HG03354 (cell line): ENCODE data around the gene CCR8.
"Not testable (repeated sequence)": the region's sequence is repeated elsewhere in the genome, so short reads cannot be mapped to it uniquely, and the experiment has no call there.

ENCODE experiments used
- ATAC-seq: cut with Tn5 transposase; IDR thresholded peaks from one replicate; pipeline ENCODE4 v1.9.1; 2021; ENCODE audit warnings: mild to moderate bottlenecking; ENCODE audit not compliant: unreplicated experiment, poor library complexity, severe bottlenecking

The CCR8 gene

GRCh38 chr3:39302178-39302577 lies 27.3 kb upstream of the CCR8 start:
- no peak for ATAC-seq

DNA sequence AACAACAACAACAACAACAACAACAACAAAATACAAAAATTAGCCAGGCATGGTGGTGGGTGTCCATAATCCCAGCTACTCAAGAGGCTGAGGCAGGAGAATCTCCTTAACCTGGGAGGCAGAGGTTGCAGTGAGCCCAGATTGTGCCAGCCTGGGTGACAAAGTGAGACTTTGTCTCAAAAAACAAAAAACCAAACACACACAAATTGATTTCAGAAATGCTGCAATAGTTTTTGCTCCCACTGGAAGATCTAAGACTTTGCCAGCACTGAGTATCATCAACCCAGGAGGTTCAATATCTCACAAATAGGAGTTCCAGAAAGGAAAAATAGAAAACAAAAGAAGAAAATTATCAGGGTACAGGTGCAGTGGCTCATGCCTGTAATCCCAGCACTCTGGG lies 16.2 kb upstream of the CCR8 start:
- no peak for ATAC-seq

DNA sequence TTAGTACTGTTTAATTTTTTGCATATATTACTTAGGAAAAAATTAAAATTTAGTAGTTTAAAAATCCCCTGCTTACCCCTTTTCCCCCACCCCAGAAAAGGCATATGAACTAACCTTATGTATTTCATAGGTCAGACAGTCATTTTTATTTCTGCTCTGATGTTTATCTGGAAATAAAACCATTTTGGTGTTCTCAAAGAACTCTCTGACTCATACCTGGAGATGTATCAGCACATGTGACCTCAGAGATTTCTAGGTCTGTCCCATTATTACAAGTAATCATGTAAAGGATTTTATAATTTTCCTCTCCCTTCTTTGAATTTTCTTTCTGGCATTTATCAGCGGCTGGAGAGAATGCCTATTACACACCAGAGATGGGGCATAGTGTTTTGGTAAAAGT lies 14.1 kb upstream of the CCR8 start:
- no peak for ATAC-seq

DNA sequence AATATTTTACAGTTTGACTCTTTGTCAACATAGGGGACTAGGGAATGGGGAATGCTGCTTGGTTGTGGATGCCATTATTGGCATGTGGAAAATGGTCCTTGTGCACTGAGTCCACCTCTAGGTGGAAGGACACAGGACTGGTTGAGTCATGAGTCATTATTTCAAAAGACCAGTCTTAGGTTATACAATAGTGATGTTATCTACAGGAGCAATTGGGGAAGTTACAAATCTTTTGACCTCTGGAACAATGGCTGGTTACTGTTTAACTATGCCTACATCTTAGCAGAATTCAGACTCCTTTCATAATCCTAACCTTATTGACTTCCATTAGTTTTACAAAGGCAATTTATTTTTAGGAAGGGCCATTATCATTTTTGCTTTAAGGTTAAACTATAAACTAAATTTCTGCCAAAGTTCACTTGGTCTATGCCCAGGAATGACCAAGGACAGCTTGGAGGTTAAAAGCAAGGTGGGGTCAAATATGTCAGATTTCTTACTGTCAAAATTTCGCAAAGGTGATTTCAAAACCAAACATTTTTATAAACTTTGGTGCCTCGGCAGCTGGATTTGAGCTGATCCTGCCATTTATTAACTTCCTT lies 11.8 kb upstream of the CCR8 start:
- ATAC-seq, result no peak

GRCh38 chr3:39318301-39318700 lies 11.2 kb upstream of the CCR8 start:
- ATAC-seq, result no peak

DNA sequence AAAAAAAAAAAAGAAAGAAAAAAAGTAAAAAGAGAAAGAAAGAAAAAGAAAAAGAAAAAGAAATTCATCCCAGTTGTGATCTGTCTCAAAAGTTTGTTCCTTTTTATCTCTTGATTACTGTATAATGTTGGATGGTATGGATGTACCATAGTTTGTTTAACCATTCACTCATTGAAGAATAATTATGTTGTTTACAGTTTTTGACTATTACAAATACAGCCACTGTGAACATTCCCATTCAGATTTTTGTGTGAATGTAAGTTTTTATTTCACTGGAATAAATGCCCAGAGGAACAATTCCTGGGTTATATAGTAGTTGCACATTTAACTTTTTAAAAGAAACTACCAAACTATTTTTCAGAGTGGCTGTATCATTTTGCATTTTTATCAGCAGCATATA lies 10.3 kb upstream of the CCR8 start:
- ATAC-seq, result no peak

DNA sequence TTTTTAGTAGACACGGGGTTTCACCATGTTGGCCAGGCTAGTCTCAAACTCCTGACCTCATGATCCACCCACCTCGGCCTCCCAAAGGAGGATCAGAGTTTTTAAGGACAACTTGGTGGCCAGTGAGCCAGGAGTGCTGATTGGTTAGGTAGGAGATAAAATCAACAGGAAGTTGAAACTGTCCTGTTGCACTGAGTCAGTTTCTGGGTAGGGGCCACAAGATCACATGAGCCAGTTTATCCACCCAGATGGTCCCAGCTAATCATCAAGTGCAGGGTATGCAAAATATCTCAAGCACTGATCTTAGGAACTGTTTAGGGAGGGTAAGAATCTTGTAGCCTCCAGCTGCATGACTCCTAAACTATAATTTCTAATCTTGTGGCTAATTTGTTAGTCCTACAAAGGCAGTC lies 7.9 kb upstream of the CCR8 start:
- not testable (repeated sequence) for ATAC-seq

DNA sequence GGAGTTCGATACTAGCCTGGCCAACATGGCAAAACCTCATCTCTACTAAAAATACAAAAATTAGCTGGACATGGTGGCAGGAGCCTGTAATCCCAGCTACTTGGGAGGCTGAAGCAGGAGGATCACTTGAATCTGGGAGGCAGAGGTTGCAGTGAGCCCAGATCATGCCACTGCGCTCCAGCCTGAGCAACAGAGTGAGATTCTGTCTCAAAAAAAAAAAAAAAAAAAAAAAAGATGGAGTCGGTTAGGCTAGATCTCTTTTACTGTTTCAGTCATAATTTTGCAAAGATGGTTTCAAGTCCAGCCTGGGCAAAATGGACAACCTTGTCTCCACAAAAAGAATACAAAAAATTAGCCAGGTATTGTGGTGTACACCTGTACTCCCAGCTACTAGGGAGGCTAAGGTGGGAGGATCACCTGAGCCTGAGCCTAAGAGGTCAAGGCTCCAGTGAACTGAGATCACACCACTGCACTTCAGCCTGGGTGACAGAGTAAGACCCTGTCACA lies 7.2 kb upstream of the CCR8 start:
- not testable (repeated sequence) for ATAC-seq

- ATAC-seq, result no peak
Observed at GRCh38 chr3:39322936-39323335, 6.6 kb upstream of the CCR8 start.

- ATAC-seq, result no peak
Observed at GRCh38 chr3:39323494-39323893, 6.0 kb upstream of the CCR8 start.

- no peak for ATAC-seq
Observed at GRCh38 chr3:39325236-39325635, 4.3 kb upstream of the CCR8 start.

DNA sequence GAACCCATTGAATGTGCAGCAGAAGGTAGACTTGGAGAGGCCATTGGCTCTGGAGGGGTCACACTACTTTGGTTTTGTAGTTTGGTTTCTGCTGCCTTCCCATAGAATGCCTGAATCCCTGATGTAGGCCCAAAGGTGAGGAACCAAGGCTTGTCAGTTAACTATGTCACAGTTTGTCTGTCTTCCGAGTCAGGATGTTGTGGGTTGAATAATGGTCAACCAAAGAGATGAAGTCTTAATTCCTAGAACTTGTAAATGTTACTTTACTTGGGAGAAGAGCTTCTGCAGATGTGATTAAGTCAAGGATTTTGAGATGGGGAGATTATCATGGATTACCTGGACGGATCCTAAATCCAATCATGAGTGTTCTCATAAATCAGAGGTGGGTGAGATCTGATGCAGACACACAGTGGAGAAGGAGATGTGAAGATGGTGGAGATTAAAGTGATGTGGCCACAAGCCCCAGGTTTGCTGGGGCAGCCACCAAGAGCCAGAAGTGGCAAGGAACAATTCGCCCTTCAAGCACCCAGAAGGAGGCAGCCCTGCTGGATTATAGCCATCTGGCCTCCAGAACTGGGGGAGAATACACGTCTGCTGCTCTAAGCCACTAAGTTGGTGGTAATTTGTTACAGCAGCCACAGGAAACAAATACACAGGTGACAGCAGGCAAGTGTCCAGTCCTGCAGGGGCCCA lies 2.3 kb upstream of the CCR8 start:
- ATAC-seq, result peak; percentile 6

DNA sequence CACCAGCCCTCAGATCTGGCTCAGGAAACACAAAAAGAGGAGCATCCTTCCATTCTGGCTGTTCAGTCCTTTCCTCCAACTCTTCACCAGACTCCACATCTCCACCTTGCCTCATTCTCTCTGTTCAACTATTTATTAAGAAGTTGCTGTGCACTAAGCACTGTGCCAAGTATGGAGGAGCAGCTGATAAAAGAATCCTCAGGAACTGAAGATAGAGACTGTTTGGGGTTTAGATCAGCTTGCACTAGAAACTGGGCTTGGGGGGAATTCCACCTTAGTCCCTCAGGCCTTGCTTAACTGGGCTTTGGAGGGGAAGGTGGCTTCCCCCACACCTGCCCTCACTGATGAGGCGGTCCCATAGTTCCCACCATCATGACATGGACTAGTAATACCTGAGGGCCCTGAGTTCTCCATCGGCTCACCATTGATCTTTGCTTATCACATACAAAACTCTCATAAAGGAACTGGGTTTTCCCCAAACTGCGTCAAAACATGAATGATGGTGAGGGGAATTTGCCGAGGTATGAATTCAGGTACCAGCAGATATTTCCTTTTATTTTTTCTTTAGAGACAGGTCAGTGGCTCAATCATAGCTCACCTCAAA lies 1.7 kb upstream of the CCR8 start:
- ATAC-seq, result peak; percentile 64

GRCh38 chr3:39330824-39331223 lies 1.3 kb downstream of the CCR8 start:
- no peak for ATAC-seq

DNA sequence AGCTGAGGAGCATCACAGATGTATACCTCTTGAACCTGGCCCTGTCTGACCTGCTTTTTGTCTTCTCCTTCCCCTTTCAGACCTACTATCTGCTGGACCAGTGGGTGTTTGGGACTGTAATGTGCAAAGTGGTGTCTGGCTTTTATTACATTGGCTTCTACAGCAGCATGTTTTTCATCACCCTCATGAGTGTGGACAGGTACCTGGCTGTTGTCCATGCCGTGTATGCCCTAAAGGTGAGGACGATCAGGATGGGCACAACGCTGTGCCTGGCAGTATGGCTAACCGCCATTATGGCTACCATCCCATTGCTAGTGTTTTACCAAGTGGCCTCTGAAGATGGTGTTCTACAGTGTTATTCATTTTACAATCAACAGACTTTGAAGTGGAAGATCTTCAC lies 3.0 kb downstream of the CCR8 start:
- no peak for ATAC-seq

GRCh38 chr3:39333607-39334006 lies 4.1 kb downstream of the CCR8 start:
- ATAC-seq, result no peak

- ATAC-seq, result no peak
Observed at GRCh38 chr3:39334205-39334604, 4.7 kb downstream of the CCR8 start.

- ATAC-seq, result no peak
Observed at GRCh38 chr3:39338201-39338600, 8.7 kb downstream of the CCR8 start.

DNA sequence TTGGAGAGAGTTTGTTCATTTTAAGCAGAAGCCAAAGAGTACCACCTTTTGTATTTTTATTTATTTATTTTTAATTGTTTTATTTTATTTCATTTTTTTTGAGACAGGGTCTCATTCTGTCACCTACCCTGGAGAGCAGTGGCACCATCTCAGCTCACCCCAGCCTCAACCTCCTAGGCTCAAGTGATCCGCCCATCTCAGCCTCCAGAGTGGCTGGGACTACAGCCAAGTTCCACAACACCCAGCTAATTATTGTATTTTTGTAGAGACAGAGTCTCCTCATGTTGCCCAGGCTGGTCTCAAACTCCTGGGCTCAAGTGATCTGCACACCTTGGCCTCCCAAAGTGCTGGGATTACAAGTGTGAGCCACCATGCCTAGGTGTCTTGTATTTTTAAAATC lies 9.6 kb downstream of the CCR8 start:
- ATAC-seq, result no peak

DNA sequence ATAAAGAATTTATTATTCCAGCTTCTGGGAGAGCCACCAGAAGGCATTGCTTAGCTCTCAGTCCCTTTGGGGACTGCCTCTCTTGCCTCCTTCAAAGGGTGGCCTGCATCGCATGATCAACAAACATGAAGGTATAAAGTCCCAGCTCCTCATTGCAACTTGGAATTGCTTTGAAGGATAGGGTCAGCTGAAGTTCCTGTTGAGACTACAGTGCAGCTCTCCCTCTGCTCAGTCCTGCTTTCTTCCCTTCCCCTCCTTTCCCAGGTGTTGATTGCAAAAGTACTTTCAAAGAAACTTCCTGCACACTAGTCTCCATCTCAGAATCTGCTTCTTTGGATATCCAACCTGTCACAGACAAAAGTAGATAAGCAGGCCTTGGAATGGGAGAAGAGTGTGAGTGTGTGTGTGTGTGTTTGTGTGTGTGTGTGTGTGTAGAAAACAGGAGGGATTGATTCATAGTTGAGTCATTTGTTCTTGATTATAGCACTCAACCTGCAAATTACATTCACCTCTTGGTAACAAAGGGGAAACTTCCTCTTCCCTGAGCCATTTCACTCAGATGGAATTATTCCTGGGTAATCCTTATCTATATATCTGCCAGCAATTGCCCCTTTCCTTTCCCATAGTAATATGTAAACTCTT lies 13.7 kb downstream of the CCR8 start:
- no peak for ATAC-seq

DNA sequence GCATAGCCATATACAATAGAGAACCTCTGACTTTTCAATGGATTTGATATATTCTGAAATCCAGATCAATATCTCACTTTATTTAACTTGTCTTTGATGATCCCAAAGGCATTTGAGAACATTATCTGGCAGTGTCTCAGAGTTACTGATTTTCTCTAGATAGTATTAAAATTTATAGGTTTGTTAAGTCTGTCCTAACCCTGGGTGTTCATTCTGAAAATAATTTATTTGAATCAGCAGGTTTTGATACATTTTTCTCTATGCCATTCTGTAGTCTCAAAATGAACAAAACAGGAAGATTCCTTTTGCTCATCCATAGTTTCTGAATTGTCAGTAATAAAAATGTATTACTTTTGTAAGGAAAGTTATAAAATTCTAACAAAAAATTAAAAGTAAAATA lies 14.3 kb downstream of the CCR8 start:
- no peak for ATAC-seq
